ENCODE results near the gene POU5F1. TPM values are rescaled to one million over a fixed set of nuclear protein-coding genes. Genes with fewer than 3 reads are reported as not detected.
"Not testable (repeated sequence)": the region's sequence is repeated elsewhere in the genome, so short reads cannot be mapped to it uniquely, and the experiment has no call there.

Gene POU5F1
- total RNA-seq, 2 donors from 2014 or later: 0.59 TPM; not detected in 1

DNA sequence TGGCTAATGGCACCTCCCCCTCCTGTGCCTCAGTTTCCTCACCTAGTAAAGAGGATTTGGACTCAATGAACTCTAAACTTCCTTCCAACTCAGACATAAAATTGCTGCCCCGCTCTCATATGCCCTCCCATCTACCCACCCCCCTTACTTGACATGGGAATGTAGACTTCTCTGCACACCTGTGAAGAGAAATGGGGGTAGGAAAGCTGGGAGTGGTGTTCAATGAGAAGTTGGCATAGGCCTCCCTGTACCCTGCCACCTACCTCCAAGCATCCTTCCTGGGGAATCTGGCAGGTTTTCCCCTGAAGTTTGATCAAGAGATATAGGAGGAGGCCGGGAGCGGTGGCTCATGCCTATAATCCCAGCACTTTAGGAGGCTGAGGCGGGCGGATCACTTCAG, 3.9 kb upstream of the POU5F1 start:
- peak overlapping the region in 1 of 2 donors; percentile 54 for H3K27ac Mint-ChIP-seq
- no peaks in the 10 kb centered on the region for H3K9me3 Mint-ChIP-seq
- no peaks in the 10 kb centered on the region for H3K36me3 Mint-ChIP-seq
- ATAC-seq: no peak
- DNase-seq (ENCODE audit: low spot score in 2 of 2): no peak

DNA sequence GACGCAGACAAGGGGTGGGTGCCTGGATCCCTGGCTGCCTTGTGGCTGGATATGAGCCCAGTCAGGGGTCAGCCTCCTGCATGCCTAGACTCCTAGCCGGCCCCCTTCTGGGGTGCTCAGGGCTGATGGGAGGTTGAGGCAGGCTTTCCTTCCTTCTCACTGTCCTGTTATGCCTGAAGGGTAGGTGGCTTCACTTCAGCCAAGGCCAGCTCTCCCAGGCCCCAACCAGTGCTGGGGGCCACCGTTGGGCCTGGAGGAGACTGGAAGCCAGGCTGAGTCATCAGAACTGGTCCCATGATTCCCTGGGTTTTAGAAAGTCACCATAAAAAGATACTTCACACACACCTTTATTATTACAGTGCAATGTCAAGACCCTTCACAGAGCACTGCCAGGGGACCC, 2.9 kb upstream of the POU5F1 start:
- H3K9me3 Mint-ChIP-seq: no peaks in the 10 kb centered on the region

DNA sequence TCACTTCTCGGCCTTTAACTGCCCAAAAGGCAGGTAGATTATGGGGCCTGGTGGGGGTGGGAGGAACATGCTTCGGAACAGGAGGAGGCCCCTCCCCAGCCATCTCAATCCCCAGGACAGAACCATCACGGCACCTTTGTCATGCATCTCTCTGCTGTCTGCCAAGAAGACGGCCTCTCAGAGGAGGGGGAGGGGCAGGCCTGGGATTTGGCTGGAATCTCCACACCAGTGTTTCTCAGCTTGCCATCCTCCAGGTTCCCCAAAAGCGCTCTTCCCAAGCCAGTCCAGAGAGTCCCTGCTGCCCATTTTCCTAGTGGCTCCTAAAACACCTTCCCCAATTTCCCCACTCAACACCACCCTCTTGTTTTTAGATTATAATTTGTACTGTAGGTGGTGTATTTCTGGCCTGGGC, 2.5 kb upstream of the POU5F1 start:
- Mint-ChIP-seq H3K36me3 (no peaks in the 10 kb centered on the region), H3K27ac (peak overlapping the region in 1 of 2 donors; percentile 54), H3K9me3 (no peaks in the 10 kb centered on the region)
- ATAC-seq (no peak), DNase-seq (ENCODE audit: low spot score in 2 of 2) (no peak)

More for the DNA sequence above, 2.9 kb upstream of the POU5F1 start:
- Mint-ChIP-seq H3K27ac (peak overlapping the region in 1 of 2 donors; percentile 54), H3K36me3 (no peaks in the 10 kb centered on the region)
- DNase-seq (ENCODE audit: low spot score in 2 of 2): no peak
- ATAC-seq: no peak

DNA sequence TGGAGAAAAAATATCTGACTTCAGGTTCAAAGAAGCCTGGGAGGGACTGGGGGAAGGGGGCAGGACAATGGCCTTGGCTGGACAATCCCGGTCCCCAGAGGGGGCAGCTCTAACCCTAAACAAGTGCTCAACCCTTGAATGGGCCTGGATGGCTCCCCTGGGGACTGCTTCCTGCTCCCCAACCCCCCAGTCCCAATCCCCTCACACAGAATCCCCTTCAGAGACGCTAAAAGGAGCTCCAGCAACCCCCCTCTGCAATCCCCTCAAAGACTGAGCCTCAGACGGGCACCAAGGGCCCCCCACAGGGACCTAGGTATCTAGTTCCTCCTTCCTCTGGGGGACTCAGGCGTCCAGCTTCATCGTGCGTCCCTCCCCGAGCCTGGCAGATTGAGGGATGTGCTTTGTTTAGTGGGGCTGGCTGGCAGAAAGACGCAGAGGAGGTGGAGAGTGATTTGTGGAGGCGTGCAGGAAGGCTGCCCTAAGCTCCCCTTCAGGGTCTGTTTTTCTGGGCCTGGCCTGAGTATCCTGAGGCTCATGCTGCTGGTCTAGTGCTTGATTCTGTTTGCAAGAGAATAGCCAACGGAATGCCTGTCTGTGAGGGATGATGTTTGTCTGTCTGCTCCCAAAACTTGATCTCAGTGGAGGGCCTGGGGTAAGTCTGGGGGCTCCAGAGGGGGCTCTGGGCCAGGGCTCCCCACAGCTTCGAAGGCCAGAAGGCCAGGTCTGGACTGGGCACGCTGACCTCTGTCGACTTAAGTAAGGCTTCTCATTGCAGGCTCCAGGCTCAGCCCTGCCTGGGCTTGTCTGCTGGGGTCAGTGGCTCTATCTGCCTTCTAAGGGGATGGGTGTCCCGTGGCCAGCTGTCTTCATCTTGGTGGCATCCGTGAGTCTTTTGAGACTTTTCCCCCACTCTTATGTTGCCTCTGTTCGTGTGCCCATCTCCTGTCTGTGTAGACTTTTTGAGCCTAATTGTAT, 1.7 kb upstream of the POU5F1 start:
- H3K9me3 Mint-ChIP-seq: no peaks in the 10 kb centered on the region
- DNase-seq (ENCODE audit: low spot score in 2 of 2): no peak
- ATAC-seq: no peak
- H3K36me3 Mint-ChIP-seq: no peaks in the 10 kb centered on the region
- H3K27ac Mint-ChIP-seq: peak overlapping the region in 1 of 2 donors; percentile 37

DNA sequence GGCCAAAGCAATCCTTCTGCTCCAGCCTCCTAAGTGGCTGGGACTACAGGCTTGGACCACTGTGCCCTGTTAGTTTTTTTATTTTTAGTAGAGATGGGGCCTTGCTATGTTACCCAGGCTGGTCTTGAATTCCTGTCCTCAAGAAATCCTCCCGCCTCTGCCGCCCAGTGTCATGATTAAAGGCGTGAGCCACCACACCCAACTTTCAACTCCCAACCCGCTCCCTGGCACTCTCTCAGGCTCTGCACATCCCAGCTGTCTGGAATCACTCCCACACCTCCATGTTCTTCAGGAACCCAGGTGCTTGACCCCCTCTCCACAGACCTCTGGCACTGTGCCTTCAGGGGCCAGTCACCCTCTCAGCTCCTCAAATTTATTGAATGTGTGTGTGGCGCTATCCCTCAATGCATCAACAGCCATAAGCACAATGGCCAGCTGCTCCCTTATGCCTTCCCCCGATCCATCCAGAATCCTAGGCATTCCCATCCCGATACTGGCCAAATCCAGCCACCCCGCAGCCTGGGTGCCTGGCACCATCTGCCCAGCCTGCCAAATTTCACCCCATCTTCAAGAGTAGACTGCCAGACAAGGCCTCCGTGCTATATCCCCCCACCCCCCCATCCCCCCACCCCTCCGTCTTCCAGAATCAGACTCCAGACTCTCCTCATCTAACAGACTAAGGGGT, 647 bp upstream of the POU5F1 start:
- no peaks in the 10 kb centered on the region for H3K9me3 Mint-ChIP-seq
- H3K36me3 Mint-ChIP-seq: no peaks in the 10 kb centered on the region
- DNase-seq (ENCODE audit: low spot score in 2 of 2): no peak
- no peak for ATAC-seq
- peak overlapping the region; percentile 14 to 15 for H3K27ac Mint-ChIP-seq

DNA sequence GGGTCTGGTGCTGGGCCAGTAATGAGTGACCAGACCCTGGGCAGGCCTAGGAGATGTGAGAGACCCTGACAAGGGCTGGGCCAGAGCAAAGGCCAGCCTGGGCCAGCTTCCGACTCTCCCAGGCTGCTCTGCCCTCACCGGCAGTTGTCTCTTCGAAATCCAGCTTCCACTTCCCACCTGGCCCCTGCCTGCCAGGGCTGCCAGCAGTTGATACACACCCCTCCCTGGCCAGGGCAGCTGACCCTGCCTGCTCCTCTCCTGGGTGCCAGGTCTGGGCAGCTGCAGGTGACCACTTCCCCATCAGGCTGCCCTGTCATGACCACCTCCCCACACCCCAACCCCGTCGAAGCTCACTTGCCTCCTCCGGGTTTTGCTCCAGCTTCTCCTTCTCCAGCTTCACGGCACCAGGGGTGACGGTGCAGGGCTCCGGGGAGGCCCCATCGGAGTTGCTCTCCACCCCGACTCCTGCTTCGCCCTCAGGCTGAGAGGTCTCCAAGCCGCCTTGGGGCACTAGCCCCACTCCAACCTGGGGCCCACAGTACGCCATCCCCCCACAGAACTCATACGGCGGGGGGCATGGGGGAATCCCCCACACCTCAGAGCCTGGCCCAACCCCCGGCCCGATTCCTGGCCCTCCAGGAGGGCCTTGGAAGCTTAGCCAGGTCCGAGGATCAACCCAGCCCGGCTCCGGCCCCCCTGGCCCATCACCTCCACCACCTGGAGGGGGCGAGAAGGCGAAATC, 453 bp downstream of the POU5F1 start:
- DNase-seq (ENCODE audit: low spot score in 2 of 2); H3K9me3 Mint-ChIP-seq; H3K36me3 Mint-ChIP-seq; ATAC-seq: not testable (repeated sequence)
- H3K27ac Mint-ChIP-seq: peak overlapping the region in 1 of 2 donors; percentile 29

DNA sequence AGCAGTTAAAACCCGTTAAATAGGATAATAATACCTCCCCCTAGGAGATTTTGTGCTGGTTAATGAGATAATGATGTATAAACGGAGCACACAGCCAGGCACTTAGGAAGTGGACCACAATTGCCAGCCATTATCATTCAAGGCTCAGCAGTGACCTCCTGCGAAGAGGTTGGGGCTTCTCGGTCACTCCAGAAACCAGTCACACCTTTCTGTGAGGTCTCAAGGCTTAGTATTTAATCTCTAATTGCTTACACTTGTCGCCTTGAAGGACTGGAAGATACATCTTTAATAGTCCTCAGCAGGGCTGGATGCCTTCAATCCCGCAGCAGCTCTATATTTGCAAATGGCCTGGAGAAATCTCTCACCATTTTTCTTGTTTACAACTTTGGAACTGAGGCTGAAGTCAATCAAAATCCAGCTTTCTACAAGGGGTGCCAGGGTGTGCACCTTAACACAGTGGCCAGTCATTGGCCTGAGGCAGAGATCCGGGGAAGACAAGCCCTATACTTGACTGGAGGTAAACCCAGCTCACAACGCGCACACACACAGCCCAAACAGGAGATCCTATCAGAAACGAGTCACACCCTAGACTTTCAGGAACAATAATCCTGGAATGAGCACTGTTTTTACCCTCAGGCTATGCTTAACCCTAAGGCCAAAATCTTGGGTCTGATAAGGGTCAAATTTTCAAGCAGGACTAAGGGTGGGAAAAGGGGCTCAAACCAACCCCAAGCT, 1.2 kb downstream of the POU5F1 start:
- Mint-ChIP-seq H3K36me3 (no peaks in the 10 kb centered on the region), H3K9me3 (no peaks in the 10 kb centered on the region), H3K27ac (no peak overlapping the region)
- no peak for ATAC-seq
- no peak for DNase-seq (ENCODE audit: low spot score in 2 of 2)

DNA sequence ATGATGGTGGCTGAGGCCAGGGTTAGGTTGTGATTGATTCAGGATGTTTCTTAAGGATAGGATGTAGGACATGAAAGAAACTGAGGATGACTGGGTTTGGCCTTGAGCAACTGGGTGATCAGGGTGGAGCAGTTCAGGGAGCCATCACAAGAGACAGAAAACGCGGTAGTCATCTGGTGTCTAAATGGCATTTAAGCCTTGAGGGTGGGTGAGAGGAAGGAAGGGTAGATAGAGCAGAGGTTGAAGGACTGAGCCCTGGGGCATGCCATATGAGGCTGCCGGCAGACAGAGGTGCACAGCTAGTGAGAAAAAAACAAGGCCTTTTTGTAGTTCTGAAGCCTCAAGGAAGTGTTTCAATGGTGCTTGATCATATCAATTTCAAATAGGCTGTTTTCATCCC, 1.9 kb downstream of the POU5F1 start:
- H3K27ac Mint-ChIP-seq: peak overlapping the region in 1 of 2 donors; percentile 16

DNA sequence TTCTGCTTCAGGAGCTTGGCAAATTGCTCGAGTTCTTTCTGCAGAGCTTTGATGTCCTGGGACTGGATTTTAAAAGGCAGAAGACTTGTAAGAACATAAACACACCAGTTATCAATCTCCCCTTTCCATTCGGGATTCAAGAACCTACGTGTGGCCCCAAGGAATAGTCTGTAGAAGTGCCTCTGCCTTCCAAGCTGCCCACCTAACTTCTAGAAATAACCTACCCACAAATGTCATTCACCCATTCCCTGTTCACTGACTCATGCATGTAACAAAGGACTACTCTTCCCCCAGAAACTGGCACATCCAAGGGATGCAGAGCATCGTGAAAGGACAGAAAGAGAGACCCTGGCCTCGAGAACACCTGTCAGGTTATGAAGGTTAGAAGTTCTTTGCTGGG, 4.5 kb downstream of the POU5F1 start:
- DNase-seq (ENCODE audit: low spot score in 2 of 2) (no peak), ATAC-seq (no peak)
- Mint-ChIP-seq H3K36me3 (peaks cover 20 to 25% of the 10 kb centered on the region in 2 donors), H3K27ac (peak overlapping the region in 1 of 2 donors; percentile 25), H3K9me3 (no peaks in the 10 kb centered on the region)

More for the DNA sequence above, 1.9 kb downstream of the POU5F1 start:
- no peaks in the 10 kb centered on the region for H3K36me3 Mint-ChIP-seq
- DNase-seq (ENCODE audit: low spot score in 2 of 2) (no peak), ATAC-seq (no peak)
- H3K9me3 Mint-ChIP-seq: no peaks in the 10 kb centered on the region

DNA sequence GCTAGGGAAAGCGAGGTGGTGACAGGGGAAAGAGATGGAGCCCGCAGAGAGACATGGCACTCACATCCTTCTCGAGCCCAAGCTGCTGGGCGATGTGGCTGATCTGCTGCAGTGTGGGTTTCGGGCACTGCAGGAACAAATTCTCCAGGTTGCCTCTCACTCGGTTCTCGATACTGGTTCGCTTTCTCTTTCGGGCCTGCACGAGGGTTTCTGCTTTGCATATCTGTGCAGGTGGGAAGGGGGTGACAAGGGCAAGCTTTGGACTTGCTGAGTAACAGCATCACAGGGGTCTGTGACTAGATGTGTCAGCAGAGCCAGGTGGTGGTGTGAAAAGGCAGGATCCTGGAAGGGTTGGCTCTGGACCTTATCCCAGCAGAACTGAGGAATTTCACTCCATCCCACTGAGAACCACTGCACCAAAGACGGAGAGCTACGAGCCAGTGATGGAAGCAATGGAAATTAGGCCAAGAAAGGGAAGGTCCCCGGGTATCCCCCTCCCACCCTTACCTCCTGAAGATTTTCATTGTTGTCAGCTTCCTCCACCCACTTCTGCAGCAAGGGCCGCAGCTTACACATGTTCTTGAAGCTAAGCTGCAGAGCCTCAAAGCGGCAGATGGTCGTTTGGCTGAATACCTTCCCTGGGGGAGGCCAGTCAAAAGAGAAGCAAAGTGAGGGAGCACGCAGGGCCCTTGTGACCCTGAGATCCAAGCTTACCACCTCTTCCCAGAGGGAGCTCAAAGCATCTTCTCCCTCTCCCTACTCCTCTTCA, 5.2 kb downstream of the POU5F1 start:
- ATAC-seq: peak in 1 of 2 donors; percentile 16
- Mint-ChIP-seq H3K36me3 (peaks cover 20 to 25% of the 10 kb centered on the region in 2 donors), H3K27ac (peak overlapping the region; percentile 50 to 60)
- not testable (repeated sequence) for DNase-seq (ENCODE audit: low spot score in 2 of 2); H3K9me3 Mint-ChIP-seq

DNA sequence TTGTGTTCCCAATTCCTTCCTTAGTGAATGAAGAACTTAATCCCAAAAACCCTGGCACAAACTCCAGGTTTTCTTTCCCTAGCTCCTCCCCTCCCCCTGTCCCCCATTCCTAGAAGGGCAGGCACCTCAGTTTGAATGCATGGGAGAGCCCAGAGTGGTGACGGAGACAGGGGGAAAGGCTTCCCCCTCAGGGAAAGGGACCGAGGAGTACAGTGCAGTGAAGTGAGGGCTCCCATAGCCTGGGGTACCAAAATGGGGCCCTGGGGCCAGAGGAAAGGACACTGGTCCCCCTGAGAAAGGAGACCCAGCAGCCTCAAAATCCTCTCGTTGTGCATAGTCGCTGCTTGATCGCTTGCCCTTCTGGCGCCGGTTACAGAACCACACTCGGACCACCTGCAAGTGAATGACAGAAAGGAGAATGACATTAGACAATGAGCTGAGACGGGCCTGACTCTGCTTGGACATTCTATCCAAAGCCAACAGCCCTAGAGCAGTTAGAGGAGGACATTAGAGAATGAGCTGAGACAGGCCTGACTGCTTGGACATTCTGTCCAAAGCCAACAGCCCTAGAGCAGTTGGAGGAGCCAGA, 5.9 kb downstream of the POU5F1 start:
- ATAC-seq; DNase-seq (ENCODE audit: low spot score in 2 of 2); H3K9me3 Mint-ChIP-seq: not testable (repeated sequence)
- Mint-ChIP-seq H3K36me3 (peaks cover 27 to 31% of the 10 kb centered on the region in 2 donors), H3K27ac (peak overlapping the region; percentile 50 to 60)

DNA sequence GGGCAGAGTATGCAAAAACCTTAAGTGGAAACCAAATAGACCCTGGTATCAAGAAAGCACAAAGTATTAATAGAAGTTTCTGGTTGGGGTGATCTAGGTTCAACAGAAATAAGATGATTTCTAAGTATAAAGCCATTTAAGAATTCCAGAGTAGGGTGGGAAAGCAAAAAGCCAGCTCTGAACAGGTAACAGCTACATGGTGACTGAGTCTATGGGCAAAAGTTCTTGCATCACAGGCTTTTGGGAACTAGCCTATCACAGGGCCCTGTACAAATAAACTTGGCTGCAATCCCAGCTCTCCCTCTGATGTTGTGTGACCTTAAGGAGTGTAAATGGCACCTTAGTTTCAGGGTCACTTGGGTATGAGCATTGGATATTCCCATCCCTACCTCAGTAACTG, 6.6 kb downstream of the POU5F1 start:
- peak in 1 of 2 donors; percentile 44 for ATAC-seq
- DNase-seq (ENCODE audit: low spot score in 2 of 2): no peak
- Mint-ChIP-seq H3K36me3 (peaks cover 33 to 38% of the 10 kb centered on the region in 2 donors), H3K27ac (no peak overlapping the region), H3K9me3 (no peaks in the 10 kb centered on the region)

DNA sequence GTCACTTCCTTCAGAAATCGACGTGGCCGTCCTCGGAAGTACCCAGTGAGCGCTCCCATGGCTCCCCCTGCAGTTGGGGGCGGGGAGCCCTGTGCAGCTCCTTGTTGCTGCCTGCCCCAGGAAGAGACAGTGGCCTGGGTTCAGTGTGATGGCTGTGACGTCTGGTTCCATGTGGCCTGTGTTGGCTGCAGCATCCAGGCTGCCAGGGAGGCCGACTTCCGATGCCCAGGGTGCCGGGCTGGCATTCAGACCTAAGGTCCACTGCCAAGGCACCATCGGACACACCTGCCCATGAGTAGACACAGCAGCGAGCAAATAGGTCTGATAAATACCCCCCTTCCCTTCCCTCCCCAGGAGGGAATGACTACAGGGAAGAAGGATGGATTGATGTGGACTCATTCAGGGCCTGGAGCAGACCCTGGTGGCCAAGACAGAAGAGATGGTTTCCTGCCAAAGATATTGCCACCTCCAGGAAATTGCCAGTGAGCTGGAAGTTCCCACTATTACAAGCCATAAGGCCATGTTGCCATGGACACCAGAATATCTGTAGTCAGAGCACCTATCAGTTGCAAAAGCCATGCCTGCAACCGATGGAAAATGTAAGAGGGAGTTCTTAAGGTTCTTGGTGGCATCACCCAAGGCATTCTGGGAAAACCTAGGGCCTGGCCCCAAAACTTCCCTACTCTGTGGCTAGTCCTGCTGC, 7.9 kb downstream of the POU5F1 start:
- DNase-seq (ENCODE audit: low spot score in 2 of 2) (no peak), ATAC-seq (no peak)
- Mint-ChIP-seq H3K27ac (no peak overlapping the region), H3K36me3 (peaks cover 40 to 49% of the 10 kb centered on the region in 2 donors), H3K9me3 (no peaks in the 10 kb centered on the region)

DNA sequence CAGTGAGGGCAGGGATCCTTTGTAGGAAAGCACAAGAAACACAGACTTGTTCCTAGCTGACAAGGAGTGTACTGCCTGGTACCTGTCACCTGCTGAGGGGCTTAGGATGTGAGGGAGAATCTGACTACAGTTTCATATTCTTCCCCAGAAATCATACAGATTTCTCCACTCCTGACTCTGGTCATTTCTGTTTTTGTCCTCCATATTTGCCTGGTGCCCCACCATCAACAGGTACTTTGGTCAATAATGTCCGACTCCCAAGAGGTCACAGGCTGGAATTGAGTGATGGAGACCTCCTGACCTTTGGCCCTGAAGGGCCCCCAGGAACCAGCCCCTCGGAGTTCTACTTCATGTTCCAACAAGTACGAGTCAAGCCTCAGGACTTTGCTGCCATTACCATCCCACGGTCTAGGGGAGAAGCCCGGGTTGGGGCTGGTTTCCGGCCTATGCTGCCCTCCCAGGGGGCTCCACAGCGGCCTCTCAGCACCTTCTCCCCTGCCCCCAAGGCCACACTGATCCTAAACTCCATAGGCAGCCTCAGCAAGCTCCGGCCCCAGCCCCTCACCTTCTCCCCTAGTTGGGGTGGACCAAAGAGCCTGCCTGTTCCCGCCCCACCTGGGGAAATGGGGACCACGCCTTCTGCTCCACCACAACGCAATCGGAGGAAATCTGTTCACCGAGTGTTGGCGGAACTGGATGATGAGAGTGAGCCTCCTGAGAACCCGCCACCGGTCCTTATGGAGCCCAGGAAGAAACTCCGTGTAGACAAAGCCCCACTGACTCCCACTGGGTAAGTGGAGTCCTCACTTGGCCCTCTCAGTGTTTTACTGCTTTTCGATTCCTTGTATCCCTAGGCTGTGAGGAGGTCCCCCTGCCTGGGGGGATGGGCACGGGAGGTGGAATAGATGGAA, 9.0 kb downstream of the POU5F1 start:
- peaks cover 40 to 55% of the 10 kb centered on the region in 2 donors for H3K36me3 Mint-ChIP-seq
- H3K27ac Mint-ChIP-seq: peak overlapping the region in 1 of 2 donors; percentile 81

More for the DNA sequence above, 9.0 kb downstream of the POU5F1 start:
- H3K9me3 Mint-ChIP-seq: no peaks in the 10 kb centered on the region
- DNase-seq (ENCODE audit: low spot score in 2 of 2): no peak
- no peak for ATAC-seq

Data from activated naive CD4-positive, alpha-beta T cell treated with anti-CD3 and anti-CD28 coated beads, Interleukin-2, amount 50 U/mL, for 72 hours (primary cell).